Chondrocyte (in vitro differentiated cells): ENCODE measurements around the gene DGKB. TPM values are rescaled to one million over a fixed set of nuclear protein-coding genes. Genes with fewer than 3 reads are reported as not detected.

Experiments
- DNase-seq: peaks from one replicate; pipeline ENCODE4 v3.0.0; 2021; ENCODE audit warnings: mixed read lengths, low spot score
- H3K27ac Mint-ChIP-seq: one replicate; pipeline ENCODE4 v1.8.0; 2021; ENCODE audit warnings: mild to moderate bottlenecking, moderate library complexity, mixed read lengths; ENCODE audit not compliant: unreplicated experiment
- H3K27me3 Mint-ChIP-seq: 2 replicates; pipeline ENCODE4 v1.8.0; 2021; ENCODE audit warnings: low read depth, mixed read lengths
- H3K36me3 Mint-ChIP-seq: 2 replicates; pipeline ENCODE4 v1.8.0; 2021; ENCODE audit warnings: low read depth, mixed read lengths
- H3K4me1 Mint-ChIP-seq: 2 replicates; pipeline ENCODE4 v1.8.0; 2021; ENCODE audit warnings: low read depth, mild to moderate bottlenecking, mixed read lengths
- H3K4me3 Mint-ChIP-seq: one replicate; pipeline ENCODE4 v1.8.0; 2021; ENCODE audit warnings: mild to moderate bottlenecking, moderate library complexity, mixed read lengths; ENCODE audit not compliant: unreplicated experiment
- H3K9me3 Mint-ChIP-seq: 2 replicates; pipeline ENCODE4 v1.8.0; 2021; ENCODE audit warnings: low read depth, mixed read lengths
- total RNA-seq: library from RNA; stranded (reverse); gene quantifications from 3 replicates; pipeline ENCODE4 v1.2.1, GENCODE V29; 2021
- TF ChIP-seq, protein P1 (sequence below): fragments of 200-600 bp; sonication (generic); IDR thresholded peaks from 2 replicates; pipeline ENCODE4 v1.5.0; 2021; ENCODE audit warnings: antibody characterized with exemption, mild to moderate bottlenecking, moderate library complexity

DGKB gene
- total RNA-seq, 1 donor from 2014 or later, result 0.60 TPM

GRCh38 chr7:14765731-14766130 lies 136.8 kb downstream of the DGKB start:
- Mint-ChIP-seq H3K4me3 (no peak overlapping the region), H3K9me3 (no peaks in the 10 kb centered on the region), H3K27ac (no peak overlapping the region), H3K4me1 (peaks cover 60% of the 10 kb centered on the region), H3K36me3 (no peaks in the 10 kb centered on the region), H3K27me3 (no peaks in the 10 kb centered on the region)
- no peak for DNase-seq
- TF ChIP-seq, protein P1, sequence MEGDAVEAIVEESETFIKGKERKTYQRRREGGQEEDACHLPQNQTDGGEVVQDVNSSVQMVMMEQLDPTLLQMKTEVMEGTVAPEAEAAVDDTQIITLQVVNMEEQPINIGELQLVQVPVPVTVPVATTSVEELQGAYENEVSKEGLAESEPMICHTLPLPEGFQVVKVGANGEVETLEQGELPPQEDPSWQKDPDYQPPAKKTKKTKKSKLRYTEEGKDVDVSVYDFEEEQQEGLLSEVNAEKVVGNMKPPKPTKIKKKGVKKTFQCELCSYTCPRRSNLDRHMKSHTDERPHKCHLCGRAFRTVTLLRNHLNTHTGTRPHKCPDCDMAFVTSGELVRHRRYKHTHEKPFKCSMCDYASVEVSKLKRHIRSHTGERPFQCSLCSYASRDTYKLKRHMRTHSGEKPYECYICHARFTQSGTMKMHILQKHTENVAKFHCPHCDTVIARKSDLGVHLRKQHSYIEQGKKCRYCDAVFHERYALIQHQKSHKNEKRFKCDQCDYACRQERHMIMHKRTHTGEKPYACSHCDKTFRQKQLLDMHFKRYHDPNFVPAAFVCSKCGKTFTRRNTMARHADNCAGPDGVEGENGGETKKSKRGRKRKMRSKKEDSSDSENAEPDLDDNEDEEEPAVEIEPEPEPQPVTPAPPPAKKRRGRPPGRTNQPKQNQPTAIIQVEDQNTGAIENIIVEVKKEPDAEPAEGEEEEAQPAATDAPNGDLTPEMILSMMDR, result no peak

DNA sequence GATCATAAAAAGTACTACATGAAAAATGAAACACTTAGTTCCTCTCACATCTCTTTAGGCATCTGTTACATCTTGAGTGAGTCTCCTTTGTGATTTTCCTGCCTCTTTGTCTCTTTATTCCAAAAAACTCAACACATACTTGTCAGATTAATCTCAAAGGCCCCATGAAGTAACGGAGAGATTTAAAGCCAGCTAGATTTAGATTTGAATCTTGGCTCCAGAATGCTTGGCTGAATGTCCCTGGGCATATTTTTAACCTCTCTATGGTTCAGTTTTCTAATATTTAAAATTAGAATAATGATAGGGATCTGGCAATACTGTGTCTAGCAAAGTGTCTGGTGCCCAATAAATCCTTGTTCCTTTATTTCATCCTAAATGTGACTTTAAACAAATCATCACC lies 140.0 kb downstream of the DGKB start:
- Mint-ChIP-seq H3K27ac (no peak overlapping the region), H3K36me3 (no peaks in the 10 kb centered on the region), H3K4me3 (no peak overlapping the region), H3K27me3 (no peaks in the 10 kb centered on the region), H3K4me1 (peaks cover 48% of the 10 kb centered on the region), H3K9me3 (peaks cover 3% of the 10 kb centered on the region)
- TF ChIP-seq, protein P1, result no peak
- no peak for DNase-seq

DNA sequence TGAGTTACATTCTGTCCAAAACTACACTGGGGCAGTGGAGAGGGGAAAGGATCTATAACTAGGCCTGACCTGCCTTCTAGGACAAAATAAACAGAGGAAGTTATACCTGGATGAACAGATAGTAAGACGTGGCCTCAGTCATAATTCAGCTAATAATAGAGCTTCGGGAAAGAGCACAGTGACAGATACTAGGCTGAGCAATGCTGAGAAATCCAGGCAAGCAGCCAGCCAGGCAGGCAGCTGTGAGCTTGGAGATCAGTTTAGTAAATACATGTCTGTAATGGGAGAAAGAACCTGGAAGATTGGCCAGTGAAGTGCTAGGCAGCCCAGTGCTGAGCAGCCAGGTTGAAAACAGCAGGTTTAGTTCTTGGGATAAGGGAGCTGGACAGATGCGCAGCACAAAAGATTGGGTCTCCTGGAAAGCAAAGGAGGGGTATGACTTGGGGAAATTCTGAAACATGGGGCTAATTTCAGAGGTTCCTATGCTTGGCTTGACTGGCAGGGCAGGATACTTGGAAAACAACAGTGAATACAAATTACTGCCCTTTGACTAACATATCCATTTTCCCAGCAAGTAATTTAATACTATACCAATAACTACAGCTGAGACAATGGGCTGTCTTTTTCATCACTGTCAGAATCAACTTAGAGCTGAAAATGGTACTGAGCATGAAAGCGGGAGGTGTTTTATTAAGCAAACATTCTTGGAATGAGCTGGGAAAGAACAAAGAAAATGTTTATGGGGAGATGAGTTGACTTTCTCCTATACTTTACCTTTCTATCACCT lies 140.8 kb downstream of the DGKB start:
- TF ChIP-seq, protein P1, result no peak
- Mint-ChIP-seq H3K4me1 (peaks cover 40% of the 10 kb centered on the region), H3K27ac (peak overlapping the region; percentile 91), H3K9me3 (peaks cover 3% of the 10 kb centered on the region), H3K27me3 (no peaks in the 10 kb centered on the region), H3K4me3 (no peak overlapping the region), H3K36me3 (no peaks in the 10 kb centered on the region)
- DNase-seq, result no peak

- peak overlapping the region; percentile 91 for H3K27ac Mint-ChIP-seq
- no peak for DNase-seq
- TF ChIP-seq, protein P1, result no peak
- no peaks in the 10 kb centered on the region for H3K36me3 Mint-ChIP-seq
- H3K9me3 Mint-ChIP-seq, result peaks cover 3% of the 10 kb centered on the region
- H3K4me3 Mint-ChIP-seq, result no peak overlapping the region
- H3K4me1 Mint-ChIP-seq, result peaks cover 34% of the 10 kb centered on the region
- no peaks in the 10 kb centered on the region for H3K27me3 Mint-ChIP-seq
Measured at GRCh38 chr7:14760730-14761478, 141.6 kb downstream of the DGKB start.

DNA sequence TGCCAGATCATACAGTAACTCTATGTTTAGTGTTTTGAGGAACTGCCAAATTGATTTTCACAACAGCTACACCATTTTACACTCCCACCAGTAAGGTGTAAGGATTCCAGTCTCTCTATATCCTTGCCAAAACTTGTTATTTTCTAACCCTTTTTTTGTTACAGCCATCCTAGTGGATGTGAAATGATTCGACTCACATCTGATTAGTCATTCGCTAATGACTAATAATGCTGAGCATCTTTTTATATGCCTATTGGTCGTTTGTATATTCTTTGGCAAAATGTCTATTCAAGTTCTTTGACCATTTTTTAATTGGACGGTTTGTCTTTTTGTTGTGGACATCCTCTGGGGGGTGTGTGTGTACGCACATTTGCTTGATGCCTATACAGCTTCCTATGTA lies 142.8 kb downstream of the DGKB start:
- Mint-ChIP-seq H3K9me3 (peaks cover 3% of the 10 kb centered on the region), H3K4me3 (no peak overlapping the region), H3K36me3 (no peaks in the 10 kb centered on the region), H3K27me3 (no peaks in the 10 kb centered on the region), H3K4me1 (peaks cover 34% of the 10 kb centered on the region), H3K27ac (no peak overlapping the region)
- TF ChIP-seq, protein P1, result no peak
- no peak for DNase-seq
